Ovary (tissue), 9 donors: ENCODE measurements around the gene HMGA1. TPM values are rescaled to one million over a fixed set of nuclear protein-coding genes. Genes with fewer than 3 reads are reported as not detected.

Experiments
- DNase-seq, 5 donors: peaks; one replicate each; pipeline ENCODE4 v3.0.0-alpha.2; 2019 to 2020
- H3K27ac ChIP-seq, 2 donors: fragments of 200-600 bp; one replicate each; pipeline versions ENCODE4 v1.5.1 to v1.8.0; 2019 to 2022
- H3K27me3 ChIP-seq: fragments of 200-600 bp; one replicate; pipeline ENCODE4 v1.8.0; 2022
- H3K36me3 ChIP-seq: fragments of 200-600 bp; sonication (generic); one replicate; pipeline ENCODE4 v1.5.1; 2019
- H3K4me1 ChIP-seq: one replicate; pipeline ENCODE4 v1.8.1; 2013; ENCODE audit warnings: mild to moderate bottlenecking, moderate library complexity; ENCODE audit not compliant: insufficient read depth
- H3K4me3 ChIP-seq: fragments of 200-600 bp; sonication (generic); one replicate; pipeline ENCODE4 v1.5.1; 2017
- H3K9me3 ChIP-seq, 2 donors: fragments of 200-600 bp in 1 of 2; sonication (generic) in 1 of 2; one replicate each; pipeline versions ENCODE4 v1.5.1 to v1.8.1; 2013 to 2019; ENCODE audit warnings: mild to moderate bottlenecking in 1 of 2, moderate library complexity in 1 of 2
- EP300 ChIP-seq: sonication (generic); formaldehyde crosslinking; IDR thresholded peaks from one replicate; pipeline ENCODE4 v1.6.1; 2017; ENCODE audit warnings: antibody characterized with exemption
- POLR2A ChIP-seq: fragments of 450-650 bp; IDR thresholded peaks from one replicate; pipeline ENCODE4 v1.6.1; 2017; ENCODE audit warnings: antibody characterized with exemption, mild to moderate bottlenecking, moderate library complexity
- WGBS, 3 donors: extraction: QIAGEN DNeasy Blood & Tissue Kit in 1 of 3; methylation state at CpG; one replicate each; pipeline versions ENCODE4 v1.1.5 to v1.1.7; 2013 to 2017; 5-methylcytosine and 5-hydroxymethylcytosine counted together
- intact Hi-C, 4 donors: fragments of 100-400 bp; cut with DNase I; formaldehyde crosslinking; loops; one replicate each; pipeline versions ENCODE4 v1.11.0 to v1.15.1; 2022 to 2023
- polyA plus RNA-seq, 2 donors: library from polyadenylated mRNA; stranded (reverse); fragments of 200-250 nt in 1 of 2; fragments of 350-450 nt in 1 of 2; fragmentation: Illumina TruSeq in 1 of 2; extraction: RNeasy Lipid Tissue Mini Kit (QIAGEN cat#74804) in 1 of 2; gene quantifications; one replicate each; pipeline ENCODE4 v1.2.3, GENCODE V29; 2013 to 2014
- total RNA-seq, 7 donors: library from RNA; depleted of rRNA in 2 of 7; stranded (reverse); fragments of >200 nt in 2 of 7; fragmentation: NEBNext Ultra II Directional in 3 of 7; extraction: Animal tissue kit (Norgen Biotek cat#: 25700) in 3 of 7; gene quantifications; one replicate each; pipeline versions ENCODE4 v1.1.0 to v1.2.4, GENCODE V29; 2016 to 2023
- TF ChIP-seq, protein P1 (sequence below), 3 donors: fragments of 450-650 bp in 2 of 3; fragments of 200-600 bp in 1 of 3; IDR thresholded peaks; one replicate each; pipeline versions ENCODE4 v1.5.1 to v1.8.0; 2016 to 2022; ENCODE audit warnings: antibody characterized with exemption in 3 of 3, mild to moderate bottlenecking in 1 of 3
- donor health status: DM: no; HTN: no; CAD: no; lungs with moderate emphysema.
- donor health status: DM: no; HTN: no; CAD: no.
- donor health status: Bipolar disorder and iron deficiency.
- donor health status: DM: yes; HTN: yes; CAD: no.
- donor health status: DM: no; HTN: no; CAD: no.
- donor health status: DM: yes; HTN: yes; CAD: no.

The HMGA1 gene
- total and polyA plus RNA-seq, 9 donors, result 2.4 to 39.9 (median 8.0) TPM

DNA sequence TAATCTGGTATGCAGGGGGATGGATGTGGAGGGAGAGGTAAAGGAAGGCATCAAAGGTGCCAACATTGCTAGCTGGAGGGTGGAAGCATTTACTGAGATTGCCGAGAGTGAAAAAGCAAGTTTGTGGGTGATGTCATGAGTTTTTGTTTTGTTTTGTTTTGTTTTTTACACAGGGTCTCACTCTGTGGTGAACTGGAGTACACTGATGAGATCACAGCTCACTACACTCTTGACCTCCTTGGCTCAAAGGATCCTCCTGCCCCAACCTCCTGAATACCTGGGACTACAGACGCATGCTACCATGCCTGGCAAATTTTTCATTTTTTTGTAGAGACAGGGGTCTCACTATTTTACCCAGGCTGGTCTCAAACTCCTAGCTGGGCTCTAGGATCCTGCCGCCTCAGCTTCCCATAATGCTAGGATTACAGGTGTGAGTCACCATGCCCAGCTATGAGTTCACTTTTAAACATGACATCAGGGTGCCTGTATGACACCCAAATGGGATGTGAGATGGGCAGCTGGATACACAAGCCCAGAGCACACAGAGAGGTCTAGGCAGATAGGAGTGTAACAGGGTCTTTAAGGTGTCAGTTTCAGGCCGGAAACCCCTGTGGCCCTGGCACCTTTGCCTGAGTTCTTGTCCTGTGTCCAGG is 35.1 kb upstream of the HMGA1 start:
- H3K9me3 ChIP-seq, result no peaks in the 10 kb centered on the region
- WGBS, 3 donors, result 84 to 95% (median 87%) methylated on average over 4 of the region's 4 CpGs
- H3K36me3 ChIP-seq, result no peaks in the 10 kb centered on the region
- H3K27ac ChIP-seq, result no peak overlapping the region
- intact Hi-C loops, result no loop called here
- TF ChIP-seq, protein P1, sequence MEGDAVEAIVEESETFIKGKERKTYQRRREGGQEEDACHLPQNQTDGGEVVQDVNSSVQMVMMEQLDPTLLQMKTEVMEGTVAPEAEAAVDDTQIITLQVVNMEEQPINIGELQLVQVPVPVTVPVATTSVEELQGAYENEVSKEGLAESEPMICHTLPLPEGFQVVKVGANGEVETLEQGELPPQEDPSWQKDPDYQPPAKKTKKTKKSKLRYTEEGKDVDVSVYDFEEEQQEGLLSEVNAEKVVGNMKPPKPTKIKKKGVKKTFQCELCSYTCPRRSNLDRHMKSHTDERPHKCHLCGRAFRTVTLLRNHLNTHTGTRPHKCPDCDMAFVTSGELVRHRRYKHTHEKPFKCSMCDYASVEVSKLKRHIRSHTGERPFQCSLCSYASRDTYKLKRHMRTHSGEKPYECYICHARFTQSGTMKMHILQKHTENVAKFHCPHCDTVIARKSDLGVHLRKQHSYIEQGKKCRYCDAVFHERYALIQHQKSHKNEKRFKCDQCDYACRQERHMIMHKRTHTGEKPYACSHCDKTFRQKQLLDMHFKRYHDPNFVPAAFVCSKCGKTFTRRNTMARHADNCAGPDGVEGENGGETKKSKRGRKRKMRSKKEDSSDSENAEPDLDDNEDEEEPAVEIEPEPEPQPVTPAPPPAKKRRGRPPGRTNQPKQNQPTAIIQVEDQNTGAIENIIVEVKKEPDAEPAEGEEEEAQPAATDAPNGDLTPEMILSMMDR (IDR thresholded peaks at IDR 0.05), result no peak
- TF ChIP-seq EP300 (no peak), POLR2A (no peak)
- H3K4me1 ChIP-seq, result no peaks in the 10 kb centered on the region
- H3K4me3 ChIP-seq, result no peak overlapping the region
- no peak for DNase-seq
- no peaks in the 10 kb centered on the region for H3K27me3 ChIP-seq

DNA sequence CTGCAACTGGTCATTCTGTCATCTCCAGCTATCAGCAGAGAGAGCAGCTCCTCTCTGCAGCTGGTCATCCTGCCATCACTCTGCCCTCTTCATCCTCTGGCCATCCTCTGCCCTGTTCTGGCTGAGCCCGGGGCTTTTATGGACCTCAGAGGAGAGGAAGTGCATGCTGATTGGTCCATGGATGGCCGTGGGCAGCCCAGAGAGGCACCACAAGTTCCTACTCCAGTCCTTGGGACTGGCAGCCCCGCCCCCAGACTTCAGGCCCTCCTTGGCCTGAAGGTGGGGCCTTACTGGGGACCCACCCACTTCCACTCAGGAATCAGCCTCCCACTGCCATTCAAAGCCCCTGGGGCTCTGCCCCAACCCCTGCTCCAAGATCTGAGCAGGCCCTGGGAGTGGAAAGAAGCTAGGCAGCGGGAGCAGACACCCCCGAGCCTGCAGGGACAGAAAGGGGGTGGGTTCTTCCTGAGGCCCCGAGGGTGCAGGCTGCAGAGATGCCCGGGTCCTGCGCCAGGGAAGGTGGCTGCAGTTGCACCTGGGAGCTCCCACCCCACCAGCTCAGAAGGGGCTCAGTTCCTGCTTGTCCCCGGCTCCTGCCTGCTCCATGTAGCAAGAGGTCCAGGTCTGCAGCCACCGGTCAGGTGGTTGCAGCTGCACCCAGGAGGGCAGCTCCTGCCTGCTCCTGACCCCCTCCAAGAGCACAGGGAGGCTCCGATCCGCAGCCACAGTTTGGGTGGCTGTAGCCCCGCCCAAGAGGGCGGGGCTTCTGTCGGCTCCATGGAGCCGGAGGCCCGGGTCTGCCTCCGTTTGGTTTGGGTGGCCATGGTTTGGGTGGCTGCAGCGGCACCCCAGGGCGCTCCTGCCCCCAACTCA is 34.1 kb upstream of the HMGA1 start:
- no peaks in the 10 kb centered on the region for H3K36me3 ChIP-seq
- no peaks in the 10 kb centered on the region for H3K27me3 ChIP-seq
- WGBS, 3 donors, result 74 to 81% (median 76%) methylated on average over 18 to 20 of the region's 20 CpGs
- no peak overlapping the region for H3K27ac ChIP-seq
- no peaks in the 10 kb centered on the region for H3K4me1 ChIP-seq
- no peaks in the 10 kb centered on the region for H3K9me3 ChIP-seq
- no peak for DNase-seq
- H3K4me3 ChIP-seq, result no peak overlapping the region
- TF ChIP-seq, protein P1 (IDR thresholded peaks at IDR 0.05), result no peak
- TF ChIP-seq POLR2A, result no peak
- TF ChIP-seq EP300, result no peak
- intact Hi-C loops, result no loop called here

DNA sequence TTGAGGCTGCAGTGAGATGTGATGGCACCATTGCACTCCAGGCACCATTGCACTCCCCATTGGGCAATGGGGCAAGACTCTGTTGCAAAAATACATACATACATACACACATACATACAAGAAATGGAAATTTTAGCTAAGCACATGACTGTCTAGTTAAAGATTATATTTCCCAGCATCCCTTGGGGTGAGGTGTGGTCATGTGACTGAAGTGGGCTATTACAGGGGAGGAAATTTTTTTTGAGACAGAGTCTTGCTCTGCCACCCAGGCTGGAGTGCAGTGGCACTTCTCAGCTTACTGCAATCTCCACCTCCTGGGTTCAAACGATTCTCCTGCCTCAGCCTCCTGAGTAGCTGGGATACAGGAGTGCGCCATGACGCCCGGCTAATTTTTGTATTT is 32.0 kb upstream of the HMGA1 start:
- 90 to 94% (median 93%) methylated on average over 4 of the region's 4 CpGs for WGBS, 3 donors
- intact Hi-C loops, result no loop called here
- H3K4me1 ChIP-seq, result no peaks in the 10 kb centered on the region
- H3K36me3 ChIP-seq, result no peaks in the 10 kb centered on the region
- TF ChIP-seq EP300 (no peak), POLR2A (no peak)
- TF ChIP-seq, protein P1 (IDR thresholded peaks at IDR 0.05), result no peak
- H3K27me3 ChIP-seq, result no peaks in the 10 kb centered on the region
- no peaks in the 10 kb centered on the region for H3K9me3 ChIP-seq
- H3K27ac ChIP-seq, result no peak overlapping the region
- DNase-seq, result no peak
- no peak overlapping the region for H3K4me3 ChIP-seq

DNA sequence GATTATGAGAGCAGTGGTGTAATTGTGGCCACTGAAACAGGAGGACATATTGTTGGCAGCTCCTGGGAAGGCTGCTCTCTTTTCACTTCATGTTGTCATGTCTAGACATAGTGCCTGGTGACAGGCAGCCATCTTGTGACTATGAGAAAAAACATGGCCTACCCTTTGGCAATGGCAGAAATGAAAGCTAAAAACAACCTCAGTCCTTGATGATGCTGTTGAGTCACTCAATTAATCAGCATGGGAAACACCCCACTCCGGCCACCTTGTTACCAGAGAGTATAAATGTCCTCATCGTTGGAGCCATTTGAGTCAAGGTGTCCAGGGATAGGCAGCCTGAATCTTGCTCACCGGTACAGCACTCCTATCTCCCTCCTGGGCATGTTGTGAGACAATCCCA is 31.2 kb upstream of the HMGA1 start:
- Histone ChIP-seq H3K36me3 (no peaks in the 10 kb centered on the region), H3K4me3 (no peak overlapping the region), H3K4me1 (no peaks in the 10 kb centered on the region), H3K27ac (no peak overlapping the region), H3K9me3 (no peaks in the 10 kb centered on the region), H3K27me3 (no peaks in the 10 kb centered on the region)
- intact Hi-C loops, result no loop called here
- TF ChIP-seq POLR2A (no peak), EP300 (no peak)
- TF ChIP-seq, protein P1 (IDR thresholded peaks at IDR 0.05), result no peak
- 88 to 92% (median 92%) methylated on average over 3 of the region's 3 CpGs for WGBS, 3 donors
- no peak for DNase-seq
